Measurements from ENCODE around the gene TFF2.

TFF2 gene

DNA sequence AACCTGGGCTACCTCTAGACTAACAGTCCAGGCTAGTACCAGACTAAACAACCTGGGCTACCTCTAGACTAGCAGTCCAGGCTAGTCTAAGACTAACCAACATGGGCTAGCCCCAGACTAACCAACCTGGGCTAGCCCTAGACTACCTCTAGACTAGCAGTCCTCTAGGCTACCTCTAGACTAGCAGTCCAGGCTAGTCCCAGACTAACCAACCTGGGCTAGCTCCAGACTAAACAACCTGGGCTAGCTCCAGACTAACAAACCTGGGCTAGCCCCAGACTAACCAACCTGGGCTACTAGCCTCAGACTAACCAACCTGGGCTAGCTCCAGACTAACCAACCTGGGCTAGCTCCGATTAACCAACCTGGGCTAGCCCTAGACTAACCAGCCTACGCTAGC lies 2.0 kb downstream of the TFF2 start:
- H3K9me3 ChIP-seq (ENCODE audit: control insufficient read depth, low read length): no peaks in the 10 kb centered on the region
- H3K4me1 ChIP-seq (ENCODE audit: control insufficient read depth, insufficient read depth, low read length, poor library complexity, severe bottlenecking): no peaks in the 10 kb centered on the region
- no peaks in the 10 kb centered on the region for H3K36me3 ChIP-seq (ENCODE audit: control insufficient read depth, insufficient read depth, low read length)
- no peak overlapping the region for H3K4me3 ChIP-seq (ENCODE audit: insufficient read depth, low read depth, low read length, poor library complexity, severe bottlenecking)
- H3K27ac ChIP-seq (ENCODE audit: insufficient read depth, low read length, poor library complexity, severe bottlenecking): no peak overlapping the region
- no peak for DNase-seq
- H3K27me3 ChIP-seq (replicated peaks; ENCODE audit: control insufficient read depth, insufficient read depth, low read length, poor library complexity, severe bottlenecking): no peaks in the 10 kb centered on the region

DNA sequence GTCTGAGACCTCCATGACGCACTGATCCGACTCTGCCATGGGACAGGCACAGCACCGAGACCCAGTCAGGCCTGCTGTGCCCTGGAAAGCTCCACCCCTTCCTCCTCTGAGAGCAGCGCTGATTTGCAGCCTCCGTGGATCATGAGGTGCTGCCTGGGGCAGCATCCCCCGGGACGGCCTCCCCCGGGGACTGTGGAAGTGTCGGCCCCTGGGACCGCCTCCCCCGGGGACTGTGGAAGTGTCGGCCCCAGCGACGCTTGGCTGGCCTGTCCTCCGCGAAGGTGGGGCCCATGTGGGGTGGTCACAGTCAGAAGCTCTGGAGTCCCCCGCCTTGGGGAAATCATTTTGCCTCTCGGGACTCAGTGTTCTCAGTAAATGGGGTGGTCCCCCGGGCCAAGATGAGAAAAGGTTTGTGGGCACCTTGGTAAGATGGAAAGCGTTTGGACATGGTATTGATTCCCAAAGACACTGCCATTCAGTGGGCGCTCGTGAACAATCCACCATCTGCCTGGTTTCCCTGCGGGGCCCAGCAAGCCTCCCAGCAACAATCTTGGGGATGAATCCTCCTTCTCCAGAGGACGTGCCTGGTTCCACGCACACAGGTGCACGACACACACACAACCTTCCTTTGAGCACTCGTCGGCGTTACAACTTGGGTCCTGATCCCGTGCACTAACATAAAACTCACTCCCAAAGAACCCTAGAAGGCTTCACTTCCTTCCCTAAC lies 3.0 kb downstream of the TFF2 start:
- no peak for DNase-seq
- H3K4me1 ChIP-seq (ENCODE audit: control insufficient read depth, insufficient read depth, low read length, poor library complexity, severe bottlenecking): no peaks in the 10 kb centered on the region

DNA sequence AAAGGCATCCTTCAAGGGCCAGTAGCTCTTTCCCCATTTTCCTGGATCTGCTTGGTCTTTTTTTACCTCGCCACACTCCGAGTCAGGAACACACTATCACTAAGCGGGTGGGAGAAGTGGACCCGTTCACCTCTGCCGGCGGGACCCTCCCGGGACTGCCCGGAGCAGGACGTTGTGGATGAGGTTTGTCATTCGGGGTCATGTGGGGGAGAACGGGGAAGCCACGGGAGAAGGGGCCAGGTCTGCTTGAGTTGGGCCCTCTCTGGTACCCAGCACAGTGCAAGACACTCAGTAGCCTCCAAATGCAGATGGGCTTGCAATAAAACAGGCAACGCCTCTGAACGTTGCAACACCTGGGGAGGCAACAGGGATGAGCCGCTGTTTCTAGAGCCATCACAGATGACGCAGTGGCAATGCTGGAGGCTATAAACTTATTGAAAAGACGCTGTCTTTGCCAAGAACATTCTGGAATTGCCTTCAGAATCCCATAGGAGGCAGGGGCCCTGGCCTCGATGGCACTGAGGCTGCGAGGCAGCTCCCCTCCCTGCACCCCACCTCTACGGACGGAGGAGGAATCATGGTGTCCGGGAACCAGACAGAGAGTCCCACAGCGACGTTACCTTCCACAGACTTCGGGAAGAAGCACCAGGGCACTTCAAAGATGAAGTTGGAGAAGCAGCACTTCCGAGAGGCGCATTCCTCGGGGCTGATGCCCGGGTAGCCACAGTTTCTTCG lies 3.8 kb downstream of the TFF2 start:
- H3K36me3 ChIP-seq (ENCODE audit: control insufficient read depth, insufficient read depth, low read length): no peaks in the 10 kb centered on the region
- H3K27me3 ChIP-seq (replicated peaks; ENCODE audit: control insufficient read depth, insufficient read depth, low read length, poor library complexity, severe bottlenecking): no peaks in the 10 kb centered on the region
- H3K4me1 ChIP-seq (ENCODE audit: control insufficient read depth, insufficient read depth, low read length, poor library complexity, severe bottlenecking): no peaks in the 10 kb centered on the region
- H3K9me3 ChIP-seq (ENCODE audit: control insufficient read depth, low read length): no peaks in the 10 kb centered on the region
- no peak overlapping the region for H3K4me3 ChIP-seq (ENCODE audit: insufficient read depth, low read depth, low read length, poor library complexity, severe bottlenecking)
- no peak for DNase-seq
- H3K27ac ChIP-seq (ENCODE audit: insufficient read depth, low read length, poor library complexity, severe bottlenecking): no peak overlapping the region

More for the DNA sequence above, 3.0 kb downstream of the TFF2 start:
- Histone ChIP-seq H3K4me3 (ENCODE audit: insufficient read depth, low read depth, low read length, poor library complexity, severe bottlenecking) (no peak overlapping the region), H3K27me3 (replicated peaks; ENCODE audit: control insufficient read depth, insufficient read depth, low read length, poor library complexity, severe bottlenecking) (no peaks in the 10 kb centered on the region), H3K36me3 (ENCODE audit: control insufficient read depth, insufficient read depth, low read length) (no peaks in the 10 kb centered on the region), H3K9me3 (ENCODE audit: control insufficient read depth, low read length) (no peaks in the 10 kb centered on the region), H3K27ac (ENCODE audit: insufficient read depth, low read length, poor library complexity, severe bottlenecking) (no peak overlapping the region)

DNA sequence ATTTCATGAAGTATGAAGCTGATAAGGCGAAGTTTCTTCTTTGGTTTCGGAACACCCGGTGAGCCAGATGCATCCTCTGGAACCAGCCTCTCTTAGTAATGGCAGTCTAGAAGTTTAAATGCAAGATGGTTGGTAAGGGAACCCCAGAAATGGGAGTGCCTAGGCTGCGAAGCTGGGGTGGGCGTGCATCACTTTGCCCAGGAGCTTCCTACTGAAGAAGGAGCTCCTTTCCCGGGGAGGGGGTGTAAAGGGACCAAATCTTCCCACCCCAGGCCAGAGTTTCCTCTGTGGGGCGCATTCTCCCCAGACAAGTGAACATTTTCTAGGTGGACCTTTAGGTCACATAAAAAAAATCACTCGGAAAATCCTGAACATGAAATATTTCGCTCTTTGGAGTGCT lies 4.4 kb downstream of the TFF2 start:
- Histone ChIP-seq H3K4me3 (ENCODE audit: insufficient read depth, low read depth, low read length, poor library complexity, severe bottlenecking) (no peak overlapping the region), H3K27ac (ENCODE audit: insufficient read depth, low read length, poor library complexity, severe bottlenecking) (no peak overlapping the region), H3K4me1 (ENCODE audit: control insufficient read depth, insufficient read depth, low read length, poor library complexity, severe bottlenecking) (no peaks in the 10 kb centered on the region), H3K36me3 (ENCODE audit: control insufficient read depth, insufficient read depth, low read length) (no peaks in the 10 kb centered on the region), H3K27me3 (replicated peaks; ENCODE audit: control insufficient read depth, insufficient read depth, low read length, poor library complexity, severe bottlenecking) (no peaks in the 10 kb centered on the region), H3K9me3 (ENCODE audit: control insufficient read depth, low read length) (no peaks in the 10 kb centered on the region)
- DNase-seq: no peak

DNA sequence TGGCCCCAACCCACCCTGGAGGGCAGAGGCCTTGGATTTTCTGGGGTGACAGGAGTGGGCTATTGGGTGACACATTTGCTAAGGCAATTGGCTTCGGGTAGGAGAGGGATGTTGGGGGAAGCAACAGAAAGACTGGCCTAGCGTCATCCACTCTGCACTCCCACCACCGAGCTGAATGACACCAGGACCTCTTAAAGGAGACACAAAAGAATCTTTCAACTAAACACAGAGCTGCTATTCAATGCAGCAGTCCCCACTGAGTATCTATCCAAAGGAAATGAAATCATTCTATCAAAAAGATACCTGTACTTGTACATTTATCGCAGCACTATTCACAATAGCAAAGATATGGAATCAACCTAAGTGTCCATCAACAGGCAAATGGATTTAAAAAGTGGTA lies 6.2 kb downstream of the TFF2 start:
- Histone ChIP-seq H3K9me3 (ENCODE audit: control insufficient read depth, low read length) (no peaks in the 10 kb centered on the region), H3K4me3 (ENCODE audit: insufficient read depth, low read depth, low read length, poor library complexity, severe bottlenecking) (no peak overlapping the region), H3K4me1 (ENCODE audit: control insufficient read depth, insufficient read depth, low read length, poor library complexity, severe bottlenecking) (no peaks in the 10 kb centered on the region), H3K27me3 (replicated peaks; ENCODE audit: control insufficient read depth, insufficient read depth, low read length, poor library complexity, severe bottlenecking) (no peaks in the 10 kb centered on the region), H3K27ac (ENCODE audit: insufficient read depth, low read length, poor library complexity, severe bottlenecking) (no peak overlapping the region), H3K36me3 (ENCODE audit: control insufficient read depth, insufficient read depth, low read length) (no peaks in the 10 kb centered on the region)
- DNase-seq: no peak

DNA sequence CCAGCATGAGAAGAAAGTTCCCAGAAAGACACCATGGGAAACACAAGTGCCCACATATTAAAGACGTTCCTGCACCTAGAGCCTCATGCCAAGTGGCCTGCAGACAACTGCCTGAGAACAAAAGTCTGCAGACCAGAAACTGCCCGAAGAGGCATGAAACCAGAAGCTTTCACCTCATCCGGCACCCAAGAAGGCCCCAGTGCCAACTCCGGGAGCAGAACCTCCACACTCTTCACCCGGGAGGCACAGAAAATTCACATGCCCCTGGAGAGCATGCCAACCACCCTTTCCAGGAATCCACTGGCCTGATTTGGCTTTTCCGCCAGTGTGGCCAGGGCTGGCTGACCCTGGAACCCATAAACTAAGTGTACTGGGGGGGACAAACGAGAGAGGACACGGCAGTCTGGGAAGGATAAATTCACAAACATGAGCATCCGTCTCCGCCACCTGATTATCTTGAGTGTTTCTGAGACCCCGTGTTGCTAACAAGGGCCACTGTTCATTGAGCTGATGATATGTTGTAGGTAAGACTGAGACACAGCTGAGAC lies 6.8 kb downstream of the TFF2 start:
- Histone ChIP-seq H3K4me1 (ENCODE audit: control insufficient read depth, insufficient read depth, low read length, poor library complexity, severe bottlenecking) (no peaks in the 10 kb centered on the region), H3K27me3 (replicated peaks; ENCODE audit: control insufficient read depth, insufficient read depth, low read length, poor library complexity, severe bottlenecking) (no peaks in the 10 kb centered on the region), H3K4me3 (ENCODE audit: insufficient read depth, low read depth, low read length, poor library complexity, severe bottlenecking) (no peak overlapping the region), H3K27ac (ENCODE audit: insufficient read depth, low read length, poor library complexity, severe bottlenecking) (no peak overlapping the region), H3K9me3 (ENCODE audit: control insufficient read depth, low read length) (no peaks in the 10 kb centered on the region), H3K36me3 (ENCODE audit: control insufficient read depth, insufficient read depth, low read length) (no peaks in the 10 kb centered on the region)
- DNase-seq: no peak

DNA sequence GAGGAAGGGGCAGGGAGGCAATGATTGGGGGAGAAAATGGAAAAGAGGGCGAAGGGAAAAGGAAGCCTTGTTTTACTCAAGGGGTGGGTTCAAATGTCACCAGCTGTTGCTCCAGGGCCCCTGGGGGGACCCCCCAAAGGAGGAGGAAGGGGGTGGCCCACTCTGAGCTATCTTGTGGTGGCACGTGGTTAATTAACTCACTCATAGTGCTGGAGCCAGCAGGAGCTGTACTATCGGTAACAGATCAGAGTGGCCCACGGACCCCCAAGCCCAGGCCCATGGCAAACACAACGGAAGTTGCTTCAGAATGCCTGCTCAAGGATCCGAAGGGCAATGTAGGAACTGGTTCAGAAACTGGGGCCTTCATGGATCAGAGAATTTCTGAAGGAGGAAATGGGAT lies 7.2 kb downstream of the TFF2 start:
- Histone ChIP-seq H3K9me3 (ENCODE audit: control insufficient read depth, low read length) (no peaks in the 10 kb centered on the region), H3K4me3 (ENCODE audit: insufficient read depth, low read depth, low read length, poor library complexity, severe bottlenecking) (no peak overlapping the region), H3K27ac (ENCODE audit: insufficient read depth, low read length, poor library complexity, severe bottlenecking) (no peak overlapping the region), H3K4me1 (ENCODE audit: control insufficient read depth, insufficient read depth, low read length, poor library complexity, severe bottlenecking) (no peaks in the 10 kb centered on the region), H3K27me3 (replicated peaks; ENCODE audit: control insufficient read depth, insufficient read depth, low read length, poor library complexity, severe bottlenecking) (no peaks in the 10 kb centered on the region), H3K36me3 (ENCODE audit: control insufficient read depth, insufficient read depth, low read length) (no peaks in the 10 kb centered on the region)
- DNase-seq: no peak

DNA sequence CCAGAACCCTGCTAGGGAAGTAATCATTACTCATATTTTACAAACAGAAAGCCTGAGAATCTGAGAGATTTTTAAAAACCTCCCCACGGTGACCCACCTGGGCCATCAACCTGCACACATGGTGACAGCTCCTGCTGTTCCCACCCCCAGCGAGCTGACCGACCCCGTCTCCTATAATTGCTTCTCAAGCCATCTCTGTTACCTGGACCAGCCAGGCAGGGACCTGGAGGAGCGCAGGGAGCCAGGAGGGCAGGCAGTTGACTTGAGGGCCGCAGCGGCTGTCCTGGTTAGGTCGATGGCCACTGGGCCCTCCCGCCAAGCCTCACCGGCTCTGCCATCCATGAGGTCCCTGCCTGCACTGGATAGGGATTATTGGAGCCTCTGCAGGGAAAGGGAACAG lies 7.7 kb downstream of the TFF2 start:
- H3K27me3 ChIP-seq (replicated peaks; ENCODE audit: control insufficient read depth, insufficient read depth, low read length, poor library complexity, severe bottlenecking): no peaks in the 10 kb centered on the region
- no peak for DNase-seq
- H3K4me1 ChIP-seq (ENCODE audit: control insufficient read depth, insufficient read depth, low read length, poor library complexity, severe bottlenecking): peaks cover 3% of the 10 kb centered on the region

DNA sequence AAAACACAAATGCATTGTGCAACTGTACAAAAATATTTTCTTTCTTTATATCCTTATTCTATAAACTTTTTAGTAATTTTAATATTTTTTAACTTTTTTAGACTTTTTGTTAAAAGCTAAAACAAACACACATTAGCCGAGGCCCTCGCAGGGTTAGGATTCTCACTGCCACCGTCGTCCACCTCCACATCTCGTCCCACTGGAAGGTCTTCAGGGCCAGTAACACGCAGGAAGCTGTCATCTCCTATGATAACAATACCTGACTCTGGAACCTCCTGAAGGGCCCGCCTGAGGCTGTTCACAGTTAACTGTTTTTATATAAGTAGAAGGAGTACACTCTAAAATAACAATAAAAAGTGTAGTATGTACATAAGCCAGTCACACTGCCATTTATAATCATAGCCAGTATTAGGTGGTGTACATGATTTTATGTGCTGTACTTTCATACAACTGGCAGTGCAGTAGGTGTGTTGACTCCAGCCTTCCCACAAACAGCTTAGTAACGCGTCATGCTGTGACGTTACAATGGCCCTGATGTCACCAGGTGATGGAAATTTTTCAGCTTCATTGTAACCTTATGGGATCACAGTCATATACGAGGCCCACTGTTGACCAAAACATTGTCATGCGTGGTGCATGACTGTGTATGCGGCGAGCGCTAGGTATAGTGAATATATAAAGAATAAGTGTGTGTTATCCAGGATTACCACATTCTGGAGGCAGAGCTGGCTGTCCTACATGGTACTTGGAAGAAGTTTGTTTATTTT lies 8.8 kb downstream of the TFF2 start:
- Histone ChIP-seq H3K27ac (ENCODE audit: insufficient read depth, low read length, poor library complexity, severe bottlenecking) (no peak overlapping the region), H3K4me1 (ENCODE audit: control insufficient read depth, insufficient read depth, low read length, poor library complexity, severe bottlenecking) (peaks cover 6% of the 10 kb centered on the region), H3K36me3 (ENCODE audit: control insufficient read depth, insufficient read depth, low read length) (no peaks in the 10 kb centered on the region), H3K4me3 (ENCODE audit: insufficient read depth, low read depth, low read length, poor library complexity, severe bottlenecking) (no peak overlapping the region), H3K9me3 (ENCODE audit: control insufficient read depth, low read length) (no peaks in the 10 kb centered on the region), H3K27me3 (replicated peaks; ENCODE audit: control insufficient read depth, insufficient read depth, low read length, poor library complexity, severe bottlenecking) (no peaks in the 10 kb centered on the region)
- DNase-seq: no peak

More for the DNA sequence above, 7.7 kb downstream of the TFF2 start:
- Histone ChIP-seq H3K36me3 (ENCODE audit: control insufficient read depth, insufficient read depth, low read length) (no peaks in the 10 kb centered on the region), H3K4me3 (ENCODE audit: insufficient read depth, low read depth, low read length, poor library complexity, severe bottlenecking) (no peak overlapping the region), H3K9me3 (ENCODE audit: control insufficient read depth, low read length) (no peaks in the 10 kb centered on the region), H3K27ac (ENCODE audit: insufficient read depth, low read length, poor library complexity, severe bottlenecking) (no peak overlapping the region)
